Activated naive CD4-positive, alpha-beta T cell treated with anti-CD3 and anti-CD28 coated beads, Interleukin-2, amount 10 ng/mL, durations not matched to agents 7 days and 5 days (primary cell): Measurements from ENCODE around the gene TAS1R1.

Source experiments
- CTCF ChIA-PET: fragments of 350-600 bp; sonication (Branson Sonifier 250); formaldehyde crosslinking; loops from one replicate; lab custom pipeline; 2021; ENCODE audit warnings: antibody characterized with exemption; lab: Charles Lee
- DNase-seq: peaks from one replicate; pipeline ENCODE4 v3.0.0-alpha.2; 2020
- H3K27ac Mint-ChIP-seq: one replicate; pipeline ENCODE4 v1.8.0; 2021; ENCODE audit warnings: mild to moderate bottlenecking, moderate library complexity, mixed read lengths
- H3K27me3 Mint-ChIP-seq: one replicate; pipeline ENCODE4 v1.8.0; 2021; ENCODE audit warnings: mild to moderate bottlenecking, mixed read lengths
- H3K36me3 Mint-ChIP-seq: one replicate; pipeline ENCODE4 v1.8.0; 2021; ENCODE audit warnings: mixed read lengths
- H3K4me1 Mint-ChIP-seq: one replicate; pipeline ENCODE4 v1.8.0; 2021; ENCODE audit warnings: mixed read lengths
- H3K4me3 Mint-ChIP-seq: one replicate; pipeline ENCODE4 v1.8.0; 2021; ENCODE audit warnings: mild to moderate bottlenecking, moderate library complexity, mixed read lengths
- H3K9me3 Mint-ChIP-seq: one replicate; pipeline ENCODE4 v1.8.0; 2021; ENCODE audit warnings: mixed read lengths

The TAS1R1 gene

DNA sequence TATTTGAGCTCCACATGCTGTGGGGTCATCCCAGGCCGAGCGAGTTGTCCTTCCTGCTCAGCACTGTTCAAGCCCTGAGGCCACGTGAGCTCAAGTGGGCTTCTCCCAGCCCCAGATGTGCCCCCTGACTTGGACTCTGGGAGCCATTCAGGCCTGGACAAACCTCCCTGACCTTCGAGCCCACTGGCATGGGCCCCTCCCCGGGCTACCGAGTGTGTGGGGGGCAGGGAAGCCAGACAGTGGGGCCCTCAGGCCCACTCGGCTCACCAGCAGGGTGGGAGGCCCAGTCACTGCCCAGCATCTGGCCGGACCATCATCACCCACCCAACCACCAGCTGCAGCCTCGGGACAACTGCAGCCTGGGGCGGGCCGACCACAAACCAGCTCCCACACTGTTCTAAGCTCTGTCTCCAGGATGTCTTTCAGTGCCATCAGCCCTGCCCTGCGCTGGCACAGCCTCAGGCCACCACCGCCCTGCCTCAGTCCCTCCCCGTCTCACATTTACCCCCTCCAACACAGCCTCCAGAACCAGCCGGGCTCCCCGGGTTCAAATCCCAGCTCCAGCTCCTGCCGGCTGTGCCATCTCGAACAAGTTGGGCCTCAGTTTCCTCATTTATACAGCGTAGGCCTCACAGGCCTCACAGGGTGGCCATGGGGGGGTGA lies 42.7 kb upstream of the TAS1R1 start:
- Mint-ChIP-seq H3K4me3 (no peak overlapping the region), H3K27ac (no peak overlapping the region), H3K27me3 (peaks cover 9% of the 10 kb centered on the region), H3K36me3 (no peaks in the 10 kb centered on the region), H3K4me1 (no peaks in the 10 kb centered on the region), H3K9me3 (no peaks in the 10 kb centered on the region)
- CTCF ChIA-PET: no interaction called here
- no peak for DNase-seq

DNA sequence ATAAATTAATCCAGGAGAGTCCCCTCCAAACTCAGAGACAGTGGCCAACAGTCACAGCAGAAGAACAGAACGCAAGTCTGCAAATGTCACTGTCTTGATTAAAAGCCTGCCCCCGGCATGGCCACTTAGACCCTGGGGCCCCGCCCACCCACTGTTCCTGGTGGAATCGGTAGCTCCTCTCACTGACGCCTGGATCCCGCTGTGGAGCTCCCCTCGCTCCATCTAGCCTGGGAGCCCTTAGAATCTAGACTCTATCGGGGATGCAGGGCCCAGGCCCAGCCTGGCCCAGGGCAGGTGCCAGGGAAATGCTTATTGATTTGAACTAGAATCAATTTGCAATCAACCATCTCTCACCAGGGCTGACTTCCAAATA lies 42.2 kb upstream of the TAS1R1 start:
- CTCF ChIA-PET: interaction anchor here (1.6 kb wide), 1 partner anchor 22 kb away, joined by 5 read pairs; no protein-coding TSS in a partner anchor
- Mint-ChIP-seq H3K9me3 (no peaks in the 10 kb centered on the region), H3K4me3 (no peak overlapping the region), H3K27me3 (peaks cover 9% of the 10 kb centered on the region), H3K27ac (no peak overlapping the region), H3K36me3 (no peaks in the 10 kb centered on the region), H3K4me1 (no peaks in the 10 kb centered on the region)
- DNase-seq: no peak

DNA sequence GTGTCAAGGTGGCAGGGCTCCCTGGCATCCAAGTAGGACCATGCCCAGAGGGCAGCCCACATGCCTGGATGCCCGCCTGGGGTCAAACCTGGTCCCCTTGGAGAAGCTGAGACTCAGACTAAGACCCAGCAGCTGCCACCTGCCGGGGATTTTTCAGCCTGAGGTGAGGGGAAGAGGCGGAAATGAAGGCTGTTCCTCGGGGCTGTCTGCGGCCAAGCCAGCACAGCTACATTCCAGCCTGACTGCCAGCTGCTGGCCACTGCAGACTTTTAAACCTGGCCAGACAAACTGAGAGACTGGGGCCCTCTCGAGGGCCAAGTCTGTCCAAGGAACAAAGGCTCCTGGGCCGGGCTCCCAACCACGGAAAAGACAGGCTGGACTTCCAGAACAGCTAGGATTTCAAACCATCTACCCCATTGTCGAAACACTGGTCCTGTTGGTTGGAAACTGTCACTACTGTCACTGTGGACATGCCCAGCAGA lies 41.7 kb upstream of the TAS1R1 start:
- DNase-seq: no peak
- H3K4me3 Mint-ChIP-seq: no peak overlapping the region
- CTCF ChIA-PET: interaction anchor here (0.6 to 1.6 kb wide), 2 partner anchors 23 to 117 kb away, joined by 3 to 5 read pairs; no protein-coding TSS in a partner anchor
- H3K27me3 Mint-ChIP-seq: peaks cover 5% of the 10 kb centered on the region
- no peaks in the 10 kb centered on the region for H3K36me3 Mint-ChIP-seq
- no peak overlapping the region for H3K27ac Mint-ChIP-seq
- no peaks in the 10 kb centered on the region for H3K4me1 Mint-ChIP-seq
- H3K9me3 Mint-ChIP-seq: no peaks in the 10 kb centered on the region

DNA sequence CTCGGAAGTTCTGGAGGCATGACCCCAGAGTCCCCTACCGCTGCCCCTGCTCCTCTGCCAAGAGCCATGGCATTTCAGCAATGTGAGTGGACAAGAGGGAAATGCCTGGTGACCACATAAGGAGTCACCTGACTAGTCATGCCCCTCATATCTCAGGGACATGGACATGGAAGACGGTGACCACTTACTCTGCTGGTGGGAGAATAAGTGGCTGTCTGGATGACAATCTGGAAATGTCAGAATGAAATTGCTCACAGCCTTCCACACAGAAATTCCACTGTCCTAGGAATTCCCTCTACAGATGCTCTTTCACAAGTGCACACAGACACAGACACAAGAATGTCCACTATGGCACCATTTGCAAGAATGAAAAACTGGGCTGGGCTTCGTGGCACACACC lies 39.3 kb upstream of the TAS1R1 start:
- DNase-seq: no peak
- no peaks in the 10 kb centered on the region for H3K9me3 Mint-ChIP-seq
- no peak overlapping the region for H3K4me3 Mint-ChIP-seq
- no peak overlapping the region for H3K27ac Mint-ChIP-seq
- no peaks in the 10 kb centered on the region for H3K36me3 Mint-ChIP-seq
- H3K27me3 Mint-ChIP-seq: no peaks in the 10 kb centered on the region
- no peaks in the 10 kb centered on the region for H3K4me1 Mint-ChIP-seq
- CTCF ChIA-PET: no interaction called here

DNA sequence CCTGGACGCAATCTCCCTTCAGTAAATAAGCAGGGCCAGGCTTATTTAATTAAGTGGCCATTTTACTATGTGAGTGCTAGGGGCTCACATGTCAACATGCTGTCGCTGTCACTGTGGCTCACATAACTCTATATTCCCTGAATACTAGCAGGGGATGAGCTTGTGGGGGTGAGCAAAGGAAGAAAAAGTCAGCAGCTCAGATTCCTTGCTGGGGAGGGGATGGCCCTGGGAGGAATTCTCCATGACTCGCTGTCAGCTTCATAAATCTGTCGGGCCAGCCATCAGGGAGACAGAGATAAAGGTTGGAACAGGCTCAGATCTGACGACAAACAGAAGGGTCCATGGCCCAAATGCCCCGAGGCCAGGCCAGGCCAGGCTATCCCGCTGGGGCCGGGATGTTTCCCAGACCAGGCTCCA lies 37.7 kb upstream of the TAS1R1 start:
- no peaks in the 10 kb centered on the region for H3K36me3 Mint-ChIP-seq
- H3K4me3 Mint-ChIP-seq: no peak overlapping the region
- DNase-seq: no peak
- H3K27ac Mint-ChIP-seq: no peak overlapping the region
- CTCF ChIA-PET: interaction anchor here (0.5 kb wide), 1 partner anchor 373 kb away, joined by 3 read pairs; no protein-coding TSS in a partner anchor
- no peaks in the 10 kb centered on the region for H3K4me1 Mint-ChIP-seq
- H3K27me3 Mint-ChIP-seq: no peaks in the 10 kb centered on the region
- H3K9me3 Mint-ChIP-seq: no peaks in the 10 kb centered on the region

DNA sequence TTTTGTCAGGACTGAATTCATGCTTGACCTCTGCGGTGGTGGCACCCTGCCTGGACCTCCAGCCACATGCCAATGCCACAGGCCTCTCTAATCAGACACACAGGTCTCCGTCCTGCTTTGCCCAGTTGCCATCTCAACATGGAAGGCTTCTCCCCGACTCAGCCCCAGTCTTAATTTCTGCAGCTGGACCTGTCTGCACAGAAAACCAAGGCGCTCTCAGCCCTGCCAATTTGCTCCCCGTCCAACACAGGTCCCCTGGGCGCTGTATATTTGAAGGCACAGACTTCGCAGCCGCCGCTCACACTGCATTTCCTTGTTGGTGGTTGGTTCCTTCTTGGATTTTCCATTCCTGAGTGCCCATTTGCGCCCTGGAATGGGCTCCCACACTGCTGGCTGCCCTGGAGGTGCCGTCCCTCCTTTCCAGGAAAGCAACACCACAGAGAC lies 35.6 kb upstream of the TAS1R1 start:
- H3K27ac Mint-ChIP-seq: no peak overlapping the region
- no peak for DNase-seq
- H3K9me3 Mint-ChIP-seq: no peaks in the 10 kb centered on the region
- CTCF ChIA-PET: no interaction called here
- peaks cover 9% of the 10 kb centered on the region for H3K36me3 Mint-ChIP-seq
- H3K27me3 Mint-ChIP-seq: no peaks in the 10 kb centered on the region
- H3K4me3 Mint-ChIP-seq: no peak overlapping the region
- H3K4me1 Mint-ChIP-seq: no peaks in the 10 kb centered on the region

DNA sequence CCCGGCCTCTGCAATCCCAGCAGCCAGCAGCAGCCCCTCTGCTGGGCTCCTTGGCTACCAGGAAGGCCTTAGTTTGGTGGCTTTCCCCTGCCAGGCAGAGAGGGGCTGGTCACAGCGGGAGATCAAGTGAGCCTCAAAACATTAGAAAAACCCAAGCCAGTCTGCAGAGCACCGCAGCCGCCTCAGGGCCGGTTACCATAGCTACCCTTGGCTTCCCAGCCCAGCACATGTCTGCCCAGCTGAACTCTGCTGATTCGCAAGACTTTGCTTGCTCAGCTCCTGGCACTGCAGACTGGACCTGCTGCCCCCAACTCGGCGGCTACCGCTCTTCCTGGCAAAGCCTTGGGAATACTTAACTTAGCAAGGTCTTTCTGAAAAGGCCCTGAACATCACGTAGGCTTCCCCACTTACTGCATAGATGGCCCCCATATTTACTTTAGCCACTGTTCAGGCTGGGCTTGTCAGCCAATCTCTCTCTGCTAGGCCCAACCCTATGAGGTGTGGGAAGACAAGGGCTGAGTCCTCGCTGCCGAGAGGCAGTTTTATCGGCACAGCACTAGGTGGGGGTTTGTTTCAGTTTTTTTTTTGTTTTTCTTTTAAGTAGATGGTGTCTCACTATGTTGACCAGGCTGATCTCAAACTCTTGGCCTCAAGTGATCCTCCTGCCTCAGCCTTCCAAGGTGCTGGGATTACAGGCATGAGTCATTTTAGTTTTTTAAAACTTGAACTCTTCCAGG lies 35.0 kb upstream of the TAS1R1 start:
- no peak for DNase-seq
- Mint-ChIP-seq H3K36me3 (peaks cover 10% of the 10 kb centered on the region), H3K27me3 (no peaks in the 10 kb centered on the region), H3K9me3 (no peaks in the 10 kb centered on the region), H3K27ac (peak overlapping the region; percentile 11), H3K4me3 (no peak overlapping the region), H3K4me1 (no peaks in the 10 kb centered on the region)
- CTCF ChIA-PET: interaction anchor here (0.7 kb wide), 1 partner anchor 411 kb away, joined by 3 read pairs; no protein-coding TSS in a partner anchor

DNA sequence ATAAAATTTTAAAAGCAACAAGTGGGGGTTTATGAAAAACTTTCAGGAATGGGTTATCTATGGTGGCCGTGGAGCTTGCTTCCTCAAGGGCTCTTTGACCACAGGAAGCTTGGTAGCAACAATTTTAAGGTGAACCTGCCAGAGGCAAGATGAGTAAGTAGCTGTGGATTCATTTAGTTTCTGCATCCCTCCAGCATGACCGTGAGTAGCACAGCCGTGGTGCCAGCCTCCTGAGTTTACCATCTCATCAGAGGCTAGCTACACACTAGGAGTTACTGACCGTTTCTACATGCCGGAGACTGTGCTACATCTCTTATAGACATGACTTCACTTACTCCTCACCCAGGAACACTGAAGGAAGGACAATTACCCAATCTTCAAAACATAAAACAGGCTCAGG lies 33.6 kb upstream of the TAS1R1 start:
- no peaks in the 10 kb centered on the region for H3K27me3 Mint-ChIP-seq
- no peak overlapping the region for H3K4me3 Mint-ChIP-seq
- peaks cover 22% of the 10 kb centered on the region for H3K36me3 Mint-ChIP-seq
- no peaks in the 10 kb centered on the region for H3K4me1 Mint-ChIP-seq
- H3K27ac Mint-ChIP-seq: peak overlapping the region; percentile 19
- DNase-seq: no peak
- CTCF ChIA-PET: interaction anchor here (0.6 to 1.5 kb wide), 3 partner anchors 17 to 149 kb away, joined by 3 to 5 read pairs (median 4); no protein-coding TSS in a partner anchor
- no peaks in the 10 kb centered on the region for H3K9me3 Mint-ChIP-seq

DNA sequence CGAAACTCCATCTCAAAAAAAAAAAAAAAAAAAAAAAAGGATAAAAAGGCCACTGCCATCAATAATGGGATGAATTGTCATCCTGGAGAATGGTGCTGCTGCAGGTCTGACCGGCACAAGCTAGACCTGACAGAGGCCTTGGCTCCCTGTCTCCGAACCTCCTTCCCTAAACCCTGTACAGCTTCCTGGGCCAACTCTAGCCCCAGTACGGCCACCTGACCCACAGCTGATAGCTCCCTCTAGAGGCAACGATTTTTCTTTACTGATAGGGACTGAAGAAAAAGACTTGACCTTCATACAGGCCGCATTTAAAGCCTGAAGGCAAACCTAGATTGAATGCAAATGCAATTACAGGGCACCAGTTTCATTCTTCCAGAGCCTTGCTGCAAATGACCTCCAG lies 31.5 kb upstream of the TAS1R1 start:
- Mint-ChIP-seq H3K27me3 (no peaks in the 10 kb centered on the region), H3K4me1 (no peaks in the 10 kb centered on the region), H3K4me3 (no peak overlapping the region), H3K36me3 (peaks cover 35% of the 10 kb centered on the region), H3K9me3 (no peaks in the 10 kb centered on the region), H3K27ac (peak overlapping the region; percentile 39)
- DNase-seq: no peak
- CTCF ChIA-PET: interaction anchor here (0.8 to 1.6 kb wide), 3 partner anchors 33 to 123 kb away, joined by 3 to 5 read pairs (median 5); partner anchors contain the start of gene PLEKHG5

DNA sequence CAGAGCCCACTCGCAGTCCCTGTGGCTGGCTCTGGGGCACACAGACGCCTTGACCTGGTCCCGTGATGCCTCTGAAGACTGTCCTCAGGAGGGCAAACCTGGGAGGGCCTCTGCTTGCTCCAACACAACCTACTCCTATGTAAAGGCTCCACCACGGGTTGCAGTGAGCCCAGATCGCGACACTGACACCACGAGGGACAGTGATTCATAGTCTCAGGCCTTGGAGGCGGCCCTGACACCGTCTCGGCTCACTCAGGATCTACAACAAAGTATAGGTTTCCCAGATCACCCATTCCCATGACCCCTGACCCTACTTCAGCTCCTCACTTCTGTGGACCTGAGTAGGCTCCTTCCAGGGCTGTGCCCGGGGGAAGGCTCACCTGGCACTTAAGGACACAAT lies 28.8 kb upstream of the TAS1R1 start:
- H3K4me3 Mint-ChIP-seq: no peak overlapping the region
- no peaks in the 10 kb centered on the region for H3K4me1 Mint-ChIP-seq
- DNase-seq: no peak
- H3K27ac Mint-ChIP-seq: no peak overlapping the region
- CTCF ChIA-PET: interaction anchor here (1.6 kb wide), 1 partner anchor 28 kb away, joined by 3 read pairs; the partner anchor contains the start of gene NOL9
- H3K36me3 Mint-ChIP-seq: peaks cover 44% of the 10 kb centered on the region
- no peaks in the 10 kb centered on the region for H3K9me3 Mint-ChIP-seq
- H3K27me3 Mint-ChIP-seq: no peaks in the 10 kb centered on the region

DNA sequence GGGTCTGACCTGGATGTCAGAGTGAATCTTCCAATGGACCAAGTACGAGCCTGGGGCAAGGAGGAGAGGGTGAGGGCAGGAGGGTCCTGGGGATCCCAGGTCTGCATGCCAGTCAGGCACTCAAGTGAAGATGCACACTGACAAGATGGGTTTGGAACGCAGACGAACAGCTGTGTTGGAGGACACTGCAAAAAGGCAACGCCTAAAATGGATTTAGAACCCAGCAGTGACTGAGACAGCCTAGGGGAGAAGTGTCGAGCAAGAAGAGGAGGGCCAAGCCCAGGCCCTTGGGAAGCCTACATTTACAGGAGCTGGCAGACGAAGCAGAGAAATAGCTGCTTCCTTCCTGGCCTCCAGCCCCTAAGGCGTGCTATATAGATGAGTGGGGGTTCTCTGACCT lies 26.6 kb upstream of the TAS1R1 start:
- Mint-ChIP-seq H3K4me3 (no peak overlapping the region), H3K4me1 (no peaks in the 10 kb centered on the region), H3K27ac (no peak overlapping the region), H3K36me3 (peaks cover 58% of the 10 kb centered on the region), H3K27me3 (no peaks in the 10 kb centered on the region), H3K9me3 (no peaks in the 10 kb centered on the region)
- CTCF ChIA-PET: interaction anchor here (0.7 to 1.0 kb wide), 2 partner anchors 37 to 39 kb away, joined by 3 read pairs; partner anchors contain the start of gene PLEKHG5
- DNase-seq: no peak

DNA sequence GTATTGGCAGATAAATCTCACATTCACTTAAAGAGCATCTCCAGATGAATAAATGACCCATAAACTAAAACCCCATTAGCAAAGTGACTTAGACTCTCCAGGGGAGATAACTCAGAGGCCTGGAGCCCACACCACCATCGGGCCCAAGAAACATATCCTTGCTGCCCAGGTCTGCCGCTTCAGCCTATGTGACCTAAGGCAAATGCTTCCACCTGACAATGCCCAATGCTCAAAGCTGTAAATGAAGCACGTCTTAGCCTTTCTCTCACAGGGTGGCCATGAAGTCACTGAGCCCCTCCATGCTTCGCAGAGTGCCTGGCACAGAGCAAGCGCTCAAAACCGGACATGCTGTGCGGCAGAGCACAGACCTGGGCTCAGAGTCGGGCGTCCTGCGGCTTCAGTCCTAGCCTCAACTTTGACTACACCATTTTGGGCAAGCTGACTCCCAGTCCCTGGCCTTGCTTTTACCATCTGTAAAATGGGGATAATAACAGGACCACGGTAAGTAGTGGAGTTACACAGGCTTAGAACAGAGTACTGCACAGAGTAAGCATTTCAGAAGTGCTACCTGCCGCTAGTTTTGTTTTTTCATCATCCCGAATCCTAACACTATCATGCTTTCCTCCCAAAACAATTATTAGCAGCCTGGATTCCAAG lies 24.5 kb upstream of the TAS1R1 start:
- Mint-ChIP-seq H3K9me3 (no peaks in the 10 kb centered on the region), H3K4me1 (no peaks in the 10 kb centered on the region), H3K4me3 (no peak overlapping the region), H3K27me3 (no peaks in the 10 kb centered on the region), H3K27ac (no peak overlapping the region), H3K36me3 (peaks cover 58% of the 10 kb centered on the region)
- CTCF ChIA-PET: no interaction called here
- no peak for DNase-seq

DNA sequence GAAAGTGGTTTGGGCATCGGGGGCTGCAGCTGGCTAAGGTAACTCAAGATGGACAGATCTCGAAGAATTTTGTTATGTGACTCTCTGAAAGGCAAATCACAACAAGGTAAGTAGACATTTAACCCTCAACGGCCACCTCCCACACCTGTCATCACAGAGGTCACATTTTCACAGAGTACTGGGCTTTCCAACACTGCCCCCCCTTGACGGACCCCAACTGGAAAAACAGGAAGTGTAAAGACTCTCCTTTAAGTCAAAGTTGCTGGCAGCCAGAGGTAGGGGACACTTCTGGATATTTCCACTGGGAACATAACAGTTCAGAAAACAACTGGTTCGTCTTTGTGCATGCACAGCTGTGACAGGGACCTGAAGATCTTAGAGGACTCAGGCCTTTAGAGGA lies 23.1 kb upstream of the TAS1R1 start:
- no peak overlapping the region for H3K27ac Mint-ChIP-seq
- H3K9me3 Mint-ChIP-seq: no peaks in the 10 kb centered on the region
- CTCF ChIA-PET: interaction anchor here (1.6 kb wide), 1 partner anchor 22 kb away, joined by 3 read pairs; the partner anchor contains the start of gene NOL9
- DNase-seq: no peak
- peaks cover 51% of the 10 kb centered on the region for H3K36me3 Mint-ChIP-seq
- H3K4me1 Mint-ChIP-seq: no peaks in the 10 kb centered on the region
- no peak overlapping the region for H3K4me3 Mint-ChIP-seq
- H3K27me3 Mint-ChIP-seq: no peaks in the 10 kb centered on the region

DNA sequence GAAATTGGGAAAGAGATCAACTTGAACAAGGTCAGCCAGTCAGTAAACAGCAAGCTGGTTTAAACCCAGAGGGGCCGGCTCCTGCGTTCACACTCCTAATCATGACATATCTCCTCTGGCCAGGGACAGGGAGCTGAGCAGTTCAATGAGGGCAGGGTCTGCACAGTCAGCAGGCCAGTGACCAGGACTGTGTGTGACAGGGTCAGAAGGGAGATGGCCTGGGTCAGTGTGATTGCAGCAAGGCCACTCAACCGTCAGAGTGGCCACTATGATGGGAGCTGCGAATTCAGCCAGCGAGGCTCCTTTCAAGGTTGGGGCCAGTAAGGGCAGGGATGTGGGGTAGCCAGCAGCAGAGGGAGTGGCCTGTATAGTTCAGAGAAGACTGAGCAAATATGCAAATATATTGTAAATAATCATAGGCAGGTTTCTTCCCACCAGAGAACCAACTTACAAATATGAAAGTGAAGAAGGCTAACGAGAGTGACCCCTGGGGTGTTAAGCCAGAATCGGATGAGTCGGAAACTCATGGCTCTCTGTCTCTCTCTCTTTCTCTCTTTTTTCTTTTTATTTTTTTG lies 20.8 kb upstream of the TAS1R1 start:
- H3K36me3 Mint-ChIP-seq: peaks cover 48% of the 10 kb centered on the region

More for the DNA sequence above, 20.8 kb upstream of the TAS1R1 start:
- H3K4me3 Mint-ChIP-seq: no peak overlapping the region
- no peaks in the 10 kb centered on the region for H3K27me3 Mint-ChIP-seq
- H3K4me1 Mint-ChIP-seq: no peaks in the 10 kb centered on the region
- DNase-seq: no peak
- peak overlapping the region; percentile 55 for H3K27ac Mint-ChIP-seq
- H3K9me3 Mint-ChIP-seq: no peaks in the 10 kb centered on the region
- CTCF ChIA-PET: interaction anchor here (4.1 kb wide), 1 partner anchor 20 kb away, joined by 17 read pairs; the partner anchor contains the start of genes NOL9 and TAS1R1
